Gastrocnemius medialis (tissue), 4 donors: ENCODE measurements around the gene FCGBP.
"Not testable (repeated sequence)": the region's sequence is repeated elsewhere in the genome, so short reads cannot be mapped to it uniquely, and the experiment has no call there.

Experiments used
- CTCF ChIP-seq, 5 experiments: fragments of 450-650 bp in 3 of 5; fragments of 200-600 bp in 2 of 5; sonication (generic) in 2 of 5; IDR thresholded peaks in 4 of 5; conservative IDR thresholded peaks in 1 of 5; 1 replicate in 4 of 5; 2 replicates in 1 of 5; pipeline ENCODE4 v1.5.1; 2016 to 2019; ENCODE audit warnings: antibody characterized with exemption in 5 of 5, mild to moderate bottlenecking in 3 of 5, moderate library complexity in 3 of 5
- POLR2A ChIP-seq, 2 donors: fragments of 450-650 bp; IDR thresholded peaks; one replicate each; pipeline ENCODE4 v1.6.1; 2017; ENCODE audit warnings: antibody characterized with exemption in 2 of 2, mild to moderate bottlenecking in 2 of 2, moderate library complexity in 2 of 2

- not testable (repeated sequence) for TF ChIP-seq CTCF (IDR thresholded peaks at IDR 0.05 in 4 of 5, conservative IDR thresholded peaks at IDR 0.05 in 1 of 5); POLR2A (IDR thresholded peaks at IDR 0.05)
Measured at GRCh38 chr19:39895096-39895495, 39.3 kb downstream of the FCGBP start.
